HCT116 (cell line): ENCODE results near the gene DCN.

Experiments
- ELF1 ChIP-seq: IDR thresholded peaks from 2 replicates; pipeline ENCODE4 v1.6.1; 2012; ENCODE audit warnings: low read depth, borderline replicate concordance
- EZH2 ChIP-seq: fragments of 200-600 bp; sonication (generic); IDR thresholded peaks from 2 replicates; pipeline ENCODE4 v1.6.1; 2017; ENCODE audit warnings: antibody characterized with exemption, mixed run types
- EZH2phosphoT487 ChIP-seq: fragments of 200-600 bp; IDR thresholded peaks from 2 replicates; pipeline ENCODE4 v1.6.1; 2018; ENCODE audit warnings: antibody characterized with exemption, borderline replicate concordance
- RAD21 ChIP-seq: IDR thresholded peaks from 2 replicates; pipeline ENCODE4 v1.6.1; 2012; ENCODE audit warnings: low read depth, mild to moderate bottlenecking
- SIN3A ChIP-seq: IDR thresholded peaks from 2 replicates; pipeline ENCODE4 v1.6.1; 2012; ENCODE audit warnings: low read depth
- ZFX ChIP-seq: fragments of 450-650 bp; IDR thresholded peaks from 2 replicates; pipeline ENCODE4 v1.6.1; 2017
- TF ChIP-seq, protein P1 (sequence below), 3 experiments: fragments of 200-600 bp in 1 of 3; sonication (generic) in 1 of 3; IDR thresholded peaks in 2 of 3; conservative IDR thresholded peaks in 1 of 3; 2 replicates each; pipeline ENCODE4 v1.5.1; 2012 to 2017; ENCODE audit warnings: low read depth in 2 of 3, low read length in 2 of 3, antibody characterized with exemption in 1 of 3, borderline replicate concordance in 1 of 3, control low read depth in 1 of 3, mild to moderate bottlenecking in 1 of 3, mixed read lengths in 1 of 3, mixed run types in 1 of 3, moderate library complexity in 1 of 3; ENCODE audit not compliant: insufficient read depth in 1 of 3
- TF ChIP-seq, protein P2 (sequence below): IDR thresholded peaks from 2 replicates; pipeline ENCODE4 v1.6.1; 2012; ENCODE audit warnings: low read depth

DNA sequence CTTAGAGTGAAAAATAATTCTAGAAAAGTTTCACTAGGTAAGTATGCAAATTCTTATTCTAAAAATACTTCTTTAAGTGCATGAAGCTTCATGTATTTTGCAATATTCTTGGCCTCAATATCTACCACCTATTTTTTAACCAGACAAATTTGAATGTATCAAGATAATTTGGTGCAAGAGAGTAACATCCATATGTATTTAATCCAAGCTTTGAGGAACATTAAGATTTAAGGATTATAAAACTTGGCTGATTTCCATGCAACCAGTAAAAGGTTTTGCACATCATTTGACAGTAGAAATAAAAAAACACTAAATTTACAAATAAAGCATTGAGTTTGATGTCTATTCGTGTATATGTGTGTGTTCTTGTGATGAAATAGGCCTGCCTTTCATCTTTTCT, 79.0 kb downstream of the DCN start:
- TF ChIP-seq ZFX = no peak
- no peak for TF ChIP-seq ELF1
- TF ChIP-seq, protein P1, sequence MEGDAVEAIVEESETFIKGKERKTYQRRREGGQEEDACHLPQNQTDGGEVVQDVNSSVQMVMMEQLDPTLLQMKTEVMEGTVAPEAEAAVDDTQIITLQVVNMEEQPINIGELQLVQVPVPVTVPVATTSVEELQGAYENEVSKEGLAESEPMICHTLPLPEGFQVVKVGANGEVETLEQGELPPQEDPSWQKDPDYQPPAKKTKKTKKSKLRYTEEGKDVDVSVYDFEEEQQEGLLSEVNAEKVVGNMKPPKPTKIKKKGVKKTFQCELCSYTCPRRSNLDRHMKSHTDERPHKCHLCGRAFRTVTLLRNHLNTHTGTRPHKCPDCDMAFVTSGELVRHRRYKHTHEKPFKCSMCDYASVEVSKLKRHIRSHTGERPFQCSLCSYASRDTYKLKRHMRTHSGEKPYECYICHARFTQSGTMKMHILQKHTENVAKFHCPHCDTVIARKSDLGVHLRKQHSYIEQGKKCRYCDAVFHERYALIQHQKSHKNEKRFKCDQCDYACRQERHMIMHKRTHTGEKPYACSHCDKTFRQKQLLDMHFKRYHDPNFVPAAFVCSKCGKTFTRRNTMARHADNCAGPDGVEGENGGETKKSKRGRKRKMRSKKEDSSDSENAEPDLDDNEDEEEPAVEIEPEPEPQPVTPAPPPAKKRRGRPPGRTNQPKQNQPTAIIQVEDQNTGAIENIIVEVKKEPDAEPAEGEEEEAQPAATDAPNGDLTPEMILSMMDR (IDR thresholded peaks at IDR 0.05 in 2 of 3, conservative IDR thresholded peaks at IDR 0.05 in 1 of 3; ENCODE audit: borderline replicate concordance in 1 of 3, insufficient read depth in 1 of 3, low read depth in 2 of 3, low read length in 2 of 3) = no peak
- no peak for TF ChIP-seq SIN3A
- TF ChIP-seq RAD21 = no peak
- TF ChIP-seq EZH2 = no peak
- no peak for TF ChIP-seq EZH2phosphoT487
- TF ChIP-seq, protein P2, sequence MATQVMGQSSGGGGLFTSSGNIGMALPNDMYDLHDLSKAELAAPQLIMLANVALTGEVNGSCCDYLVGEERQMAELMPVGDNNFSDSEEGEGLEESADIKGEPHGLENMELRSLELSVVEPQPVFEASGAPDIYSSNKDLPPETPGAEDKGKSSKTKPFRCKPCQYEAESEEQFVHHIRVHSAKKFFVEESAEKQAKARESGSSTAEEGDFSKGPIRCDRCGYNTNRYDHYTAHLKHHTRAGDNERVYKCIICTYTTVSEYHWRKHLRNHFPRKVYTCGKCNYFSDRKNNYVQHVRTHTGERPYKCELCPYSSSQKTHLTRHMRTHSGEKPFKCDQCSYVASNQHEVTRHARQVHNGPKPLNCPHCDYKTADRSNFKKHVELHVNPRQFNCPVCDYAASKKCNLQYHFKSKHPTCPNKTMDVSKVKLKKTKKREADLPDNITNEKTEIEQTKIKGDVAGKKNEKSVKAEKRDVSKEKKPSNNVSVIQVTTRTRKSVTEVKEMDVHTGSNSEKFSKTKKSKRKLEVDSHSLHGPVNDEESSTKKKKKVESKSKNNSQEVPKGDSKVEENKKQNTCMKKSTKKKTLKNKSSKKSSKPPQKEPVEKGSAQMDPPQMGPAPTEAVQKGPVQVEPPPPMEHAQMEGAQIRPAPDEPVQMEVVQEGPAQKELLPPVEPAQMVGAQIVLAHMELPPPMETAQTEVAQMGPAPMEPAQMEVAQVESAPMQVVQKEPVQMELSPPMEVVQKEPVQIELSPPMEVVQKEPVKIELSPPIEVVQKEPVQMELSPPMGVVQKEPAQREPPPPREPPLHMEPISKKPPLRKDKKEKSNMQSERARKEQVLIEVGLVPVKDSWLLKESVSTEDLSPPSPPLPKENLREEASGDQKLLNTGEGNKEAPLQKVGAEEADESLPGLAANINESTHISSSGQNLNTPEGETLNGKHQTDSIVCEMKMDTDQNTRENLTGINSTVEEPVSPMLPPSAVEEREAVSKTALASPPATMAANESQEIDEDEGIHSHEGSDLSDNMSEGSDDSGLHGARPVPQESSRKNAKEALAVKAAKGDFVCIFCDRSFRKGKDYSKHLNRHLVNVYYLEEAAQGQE = no peak
